ENCODE data around the gene GPR156.

DNA sequence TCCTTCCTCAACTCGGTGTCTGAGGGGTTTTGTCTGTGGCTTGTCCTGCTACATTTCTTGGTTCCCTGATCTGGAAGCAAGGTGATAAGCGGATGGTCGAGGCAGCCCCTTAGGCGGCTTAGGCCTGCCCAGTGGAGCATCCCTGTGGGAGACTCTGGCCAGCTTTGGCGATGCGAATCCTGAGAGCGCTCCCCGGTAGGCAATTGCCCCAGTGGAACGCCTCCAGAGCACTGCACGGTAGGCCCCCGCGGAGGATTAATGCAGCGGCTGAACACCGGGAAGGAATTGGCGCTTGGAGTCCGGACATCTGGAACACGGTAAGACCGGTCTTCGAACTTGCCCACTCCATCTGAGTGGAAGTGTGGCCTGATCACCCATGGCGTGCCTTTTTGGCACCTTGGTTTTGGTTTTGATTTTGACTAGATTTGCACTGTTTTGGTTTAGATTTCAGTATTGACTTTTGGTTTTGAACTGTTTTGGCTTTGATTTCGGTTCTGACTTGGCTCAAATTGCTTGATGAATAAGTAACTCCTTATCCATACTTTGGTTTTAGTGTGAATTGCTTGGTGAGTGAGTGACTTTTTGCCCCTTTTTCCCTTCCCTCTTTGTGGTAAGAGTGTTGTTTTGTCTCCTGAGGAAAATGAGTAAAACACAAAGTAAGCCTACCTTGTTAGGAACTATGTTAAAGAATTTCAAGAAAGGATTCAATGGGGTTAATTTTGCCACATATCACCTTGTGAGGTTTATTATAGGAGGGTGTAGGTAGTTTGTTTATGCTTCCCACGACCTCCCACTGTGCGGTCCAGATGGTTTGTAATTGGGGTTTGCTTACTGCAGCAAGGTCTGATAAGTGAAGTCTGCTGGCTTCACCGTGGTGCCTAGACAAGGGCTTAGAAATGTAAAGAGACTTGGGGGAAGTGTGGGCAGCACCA, 27.1 kb upstream of the GPR156 start:
- TF ChIP-seq, protein P1, sequence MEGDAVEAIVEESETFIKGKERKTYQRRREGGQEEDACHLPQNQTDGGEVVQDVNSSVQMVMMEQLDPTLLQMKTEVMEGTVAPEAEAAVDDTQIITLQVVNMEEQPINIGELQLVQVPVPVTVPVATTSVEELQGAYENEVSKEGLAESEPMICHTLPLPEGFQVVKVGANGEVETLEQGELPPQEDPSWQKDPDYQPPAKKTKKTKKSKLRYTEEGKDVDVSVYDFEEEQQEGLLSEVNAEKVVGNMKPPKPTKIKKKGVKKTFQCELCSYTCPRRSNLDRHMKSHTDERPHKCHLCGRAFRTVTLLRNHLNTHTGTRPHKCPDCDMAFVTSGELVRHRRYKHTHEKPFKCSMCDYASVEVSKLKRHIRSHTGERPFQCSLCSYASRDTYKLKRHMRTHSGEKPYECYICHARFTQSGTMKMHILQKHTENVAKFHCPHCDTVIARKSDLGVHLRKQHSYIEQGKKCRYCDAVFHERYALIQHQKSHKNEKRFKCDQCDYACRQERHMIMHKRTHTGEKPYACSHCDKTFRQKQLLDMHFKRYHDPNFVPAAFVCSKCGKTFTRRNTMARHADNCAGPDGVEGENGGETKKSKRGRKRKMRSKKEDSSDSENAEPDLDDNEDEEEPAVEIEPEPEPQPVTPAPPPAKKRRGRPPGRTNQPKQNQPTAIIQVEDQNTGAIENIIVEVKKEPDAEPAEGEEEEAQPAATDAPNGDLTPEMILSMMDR (IDR thresholded peaks at IDR 0.05; ENCODE audit: insufficient read depth, low read length, poor library complexity, severe bottlenecking): no peak
- no peak for TF ChIP-seq EZH2phosphoT487 (conservative IDR thresholded peaks at IDR 0.05; ENCODE audit: low read length)
